KMS-11 (cell line): ENCODE data around the gene SLC66A2.

Experiments used
- H2AFZ ChIP-seq: fragments of 200-600 bp; sonication (generic); 2 replicates; pipeline ENCODE4 v1.6.1; 2016; ENCODE audit warnings: antibody characterized with exemption, mixed run types, low read depth
- H3K27ac ChIP-seq: fragments of 200-600 bp; sonication (generic); 2 replicates; pipeline ENCODE4 v1.6.1; 2016; ENCODE audit warnings: mild to moderate bottlenecking, mixed run types
- H3K27me3 ChIP-seq: fragments of 200-600 bp; sonication (generic); 2 replicates; pipeline ENCODE4 v1.6.1; 2017; ENCODE audit warnings: mild to moderate bottlenecking, low read depth, mixed run types, moderate library complexity; ENCODE audit not compliant: insufficient read depth
- H3K36me3 ChIP-seq: fragments of 200-600 bp; sonication (generic); 2 replicates; pipeline ENCODE4 v1.6.1; 2017; ENCODE audit warnings: mild to moderate bottlenecking, mixed run types; ENCODE audit not compliant: insufficient read depth
- H3K4me1 ChIP-seq: fragments of 200-600 bp; sonication (generic); 2 replicates; pipeline ENCODE4 v1.6.1; 2016; ENCODE audit warnings: mild to moderate bottlenecking, low read depth, mixed run types; ENCODE audit not compliant: poor library complexity, severe bottlenecking
- H3K4me2 ChIP-seq: fragments of 200-600 bp; sonication (generic); 2 replicates; pipeline ENCODE4 v1.7.0; 2016; ENCODE audit warnings: mild to moderate bottlenecking, mixed run types
- H3K4me3 ChIP-seq: fragments of 200-600 bp; sonication (generic); IDR thresholded peaks from 2 replicates; pipeline ENCODE4 v1.6.1; 2017; ENCODE audit warnings: low read depth, low read length, mixed read lengths; ENCODE audit not compliant: insufficient read depth
- H3K79me2 ChIP-seq: fragments of 200-600 bp; sonication (generic); 2 replicates; pipeline ENCODE4 v1.6.1; 2016; ENCODE audit warnings: low read depth, mixed run types; ENCODE audit not compliant: insufficient read depth
- H3K9ac ChIP-seq: fragments of 200-600 bp; sonication (generic); 2 replicates; pipeline ENCODE4 v1.6.1; 2016; ENCODE audit warnings: mild to moderate bottlenecking, mixed run types
- H4K20me1 ChIP-seq: fragments of 200-600 bp; sonication (generic); 2 replicates; pipeline ENCODE4 v1.6.1; 2016; ENCODE audit warnings: mild to moderate bottlenecking, mixed run types; ENCODE audit not compliant: insufficient read depth
- CTCF ChIP-seq: fragments of 200-600 bp; sonication (generic); conservative IDR thresholded peaks from 2 replicates; pipeline ENCODE4 v1.6.1; 2017; ENCODE audit warnings: low read depth, mild to moderate bottlenecking, antibody characterized with exemption, low read length, moderate library complexity, mixed read lengths

SLC66A2 gene

GRCh38 chr18:79938196-79938595 lies 13.3 kb downstream of the SLC66A2 start:
- Histone ChIP-seq H3K27me3 (no peaks in the 10 kb centered on the region), H4K20me1 (no peaks in the 10 kb centered on the region), H3K79me2 (peaks cover 21% of the 10 kb centered on the region; the same call in 1 of the 2 replicates), H3K9ac (no peak overlapping the region), H3K4me2 (no peak overlapping the region), H2AFZ (no peak overlapping the region), H3K36me3 (peaks cover 16% of the 10 kb centered on the region; the same call in 1 of the 2 replicates), H3K4me1 (no peaks in the 10 kb centered on the region), H3K27ac (no peak overlapping the region), H3K4me3 (no peak overlapping the region)
- TF ChIP-seq CTCF = no peak

- no peak for TF ChIP-seq CTCF
- Histone ChIP-seq H3K27me3 (no peaks in the 10 kb centered on the region), H4K20me1 (no peaks in the 10 kb centered on the region), H3K36me3 (peaks cover 10% of the 10 kb centered on the region; the same call in 1 of the 2 replicates), H3K27ac (no peak overlapping the region), H3K9ac (no peak overlapping the region), H3K4me1 (no peaks in the 10 kb centered on the region), H3K4me3 (no peak overlapping the region), H3K79me2 (peaks cover 21% of the 10 kb centered on the region; the same call in 1 of the 2 replicates), H2AFZ (no peak overlapping the region), H3K4me2 (no peak overlapping the region)
Measured at GRCh38 chr18:79937103-79937860, 14.2 kb downstream of the SLC66A2 start.

GRCh38 chr18:79936641-79937040 lies 14.8 kb downstream of the SLC66A2 start:
- Histone ChIP-seq H3K36me3 (peaks cover 6% of the 10 kb centered on the region; the same call in 1 of the 2 replicates), H3K4me3 (no peak overlapping the region), H3K27ac (no peak overlapping the region), H3K4me2 (no peak overlapping the region), H2AFZ (no peak overlapping the region), H3K4me1 (no peaks in the 10 kb centered on the region), H4K20me1 (no peaks in the 10 kb centered on the region), H3K9ac (no peak overlapping the region), H3K79me2 (peaks cover 21% of the 10 kb centered on the region; the same call in 1 of the 2 replicates), H3K27me3 (no peaks in the 10 kb centered on the region)
- no peak for TF ChIP-seq CTCF

- Histone ChIP-seq H3K9ac (no peak overlapping the region), H3K27me3 (no peaks in the 10 kb centered on the region), H3K4me3 (no peak overlapping the region), H3K4me2 (no peak overlapping the region), H3K79me2 (peaks cover 21% of the 10 kb centered on the region; the same call in 1 of the 2 replicates), H4K20me1 (no peaks in the 10 kb centered on the region), H3K36me3 (peaks cover 6% of the 10 kb centered on the region; the same call in 1 of the 2 replicates), H2AFZ (no peak overlapping the region), H3K27ac (no peak overlapping the region), H3K4me1 (no peaks in the 10 kb centered on the region)
- no peak for TF ChIP-seq CTCF
Measured at GRCh38 chr18:79935925-79936324, 15.5 kb downstream of the SLC66A2 start.
